SK-MEL-5 (cell line): ENCODE measurements around the gene TMEM201. TPM values are rescaled to one million over a fixed set of nuclear protein-coding genes. Genes with fewer than 3 reads are reported as not detected.

Source experiments
- DNase-seq: peaks from one replicate; pipeline ENCODE4 v3.0.0-alpha.2; 2016; ENCODE audit warnings: low read depth, low spot score
- in situ Hi-C: cut with HindIII; loops from 2 replicates; pipeline ENCODE4 v1.10.0; 2016; ENCODE audit warnings: low sequenced_read_pairs, high pct_unique_total_duplicates, low pct_unique_long_range_greater_than_20kb
- total RNA-seq: library from RNA; depleted of rRNA; stranded (reverse); fragments of >200 nt; shearing (Covaris generic); gene quantifications from 2 replicates; pipeline ENCODE4 v1.2.3, GENCODE V29; 2014

The TMEM201 gene
- total RNA-seq, 1 experiment from 2014 or later, result 4.8 TPM

- in situ Hi-C loops, result no loop called here
- DNase-seq, result peak; percentile 35
Measured at GRCh38 chr1:9573723-9574122, 15.0 kb upstream of the TMEM201 start.

- no peak for DNase-seq
- in situ Hi-C loops, result no loop called here
Measured at GRCh38 chr1:9575486-9575885, 13.2 kb upstream of the TMEM201 start.

- no peak for DNase-seq
- in situ Hi-C loops, result no loop called here
Measured at GRCh38 chr1:9576903-9577302, 11.8 kb upstream of the TMEM201 start.

DNA sequence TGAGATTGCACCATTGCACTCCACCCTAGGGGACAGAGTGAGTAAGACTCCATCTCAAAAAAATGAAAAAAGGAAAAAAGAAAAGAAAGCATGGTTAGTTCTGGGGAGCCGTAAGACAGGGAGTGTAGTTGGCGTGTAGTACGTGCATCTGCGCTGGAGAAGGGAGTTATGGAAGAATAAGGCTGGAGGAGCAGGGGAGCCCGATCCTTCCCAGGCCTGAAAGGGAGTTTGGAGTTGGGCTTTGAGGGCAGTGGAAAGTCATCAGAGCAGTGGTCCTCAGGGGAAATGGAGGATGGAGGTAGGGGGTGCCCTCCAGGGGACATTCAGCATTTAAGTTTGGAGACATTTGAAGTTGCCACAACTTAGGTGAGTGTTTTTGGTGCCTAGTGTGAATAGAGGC, 11.3 kb upstream of the TMEM201 start:
- in situ Hi-C loops, result no loop called here
- no peak for DNase-seq

- in situ Hi-C loops, result no loop called here
- DNase-seq, result no peak
Measured at GRCh38 chr1:9580942-9581341, 7.8 kb upstream of the TMEM201 start.

GRCh38 chr1:9586147-9586766, 2.5 kb upstream of the TMEM201 start:
- in situ Hi-C loops, result no loop called here

GRCh38 chr1:9589144-9589718, 520 bp downstream of the TMEM201 start:
- in situ Hi-C loops, result no loop called here
- DNase-seq, result no peak

More at GRCh38 chr1:9586147-9586766, 2.5 kb upstream of the TMEM201 start:
- DNase-seq, result no peak

- in situ Hi-C loops, result no loop called here
- DNase-seq, result no peak
Measured at GRCh38 chr1:9589719-9590157, 1.0 kb downstream of the TMEM201 start.

DNA sequence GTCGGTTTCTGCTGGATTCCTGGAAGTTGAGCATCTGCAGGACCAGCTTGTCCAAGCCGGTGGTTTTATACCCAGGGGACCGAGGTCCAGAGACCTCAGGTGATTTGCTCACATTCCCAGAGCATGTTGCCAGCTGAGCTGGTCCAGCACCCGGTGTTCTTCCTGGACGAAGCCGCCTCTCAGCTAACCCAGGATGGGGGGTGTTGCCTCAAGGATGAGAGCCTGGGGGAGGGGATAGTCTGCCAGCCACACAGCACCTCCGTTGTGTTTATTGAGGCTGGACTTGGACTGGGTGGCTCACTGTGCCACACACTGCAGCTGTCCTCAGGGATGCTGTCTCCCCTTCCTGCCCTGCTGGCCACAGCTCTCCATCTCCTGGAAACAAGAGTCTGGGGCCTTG, 1.5 kb downstream of the TMEM201 start:
- in situ Hi-C loops, result no loop called here
- DNase-seq, result no peak

GRCh38 chr1:9590945-9591668, 2.4 kb downstream of the TMEM201 start:
- in situ Hi-C loops, result no loop called here
- no peak for DNase-seq

- in situ Hi-C loops, result no loop called here
- no peak for DNase-seq
Measured at GRCh38 chr1:9591669-9592509, 3.2 kb downstream of the TMEM201 start.

- in situ Hi-C loops, result no loop called here
- no peak for DNase-seq
Measured at GRCh38 chr1:9592510-9593075, 3.9 kb downstream of the TMEM201 start.

DNA sequence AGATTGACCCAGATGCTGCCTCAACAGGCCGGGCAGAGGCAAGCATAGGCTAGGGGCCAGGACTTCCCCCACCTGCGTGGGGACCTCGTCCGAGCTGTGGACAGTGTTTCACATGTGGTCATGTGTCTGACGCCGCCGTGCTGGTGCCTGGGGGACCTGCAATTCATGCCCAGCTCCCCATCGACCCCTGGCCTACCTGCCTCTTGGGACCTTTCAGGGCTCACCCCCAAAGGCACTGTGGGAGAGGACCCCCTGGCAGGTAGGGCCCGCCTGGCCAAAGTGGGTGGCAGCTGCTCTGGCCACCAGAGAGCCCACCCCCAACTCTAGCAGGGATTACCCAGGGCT, 4.4 kb downstream of the TMEM201 start:
- DNase-seq, result no peak
- in situ Hi-C loops, result no loop called here

GRCh38 chr1:9593492-9594465, 5.1 kb downstream of the TMEM201 start:
- peak; percentile 77 for DNase-seq
- in situ Hi-C loops, result no loop called here

- in situ Hi-C loops, result no loop called here
- no peak for DNase-seq
Measured at GRCh38 chr1:9594471-9595155, 5.9 kb downstream of the TMEM201 start.

DNA sequence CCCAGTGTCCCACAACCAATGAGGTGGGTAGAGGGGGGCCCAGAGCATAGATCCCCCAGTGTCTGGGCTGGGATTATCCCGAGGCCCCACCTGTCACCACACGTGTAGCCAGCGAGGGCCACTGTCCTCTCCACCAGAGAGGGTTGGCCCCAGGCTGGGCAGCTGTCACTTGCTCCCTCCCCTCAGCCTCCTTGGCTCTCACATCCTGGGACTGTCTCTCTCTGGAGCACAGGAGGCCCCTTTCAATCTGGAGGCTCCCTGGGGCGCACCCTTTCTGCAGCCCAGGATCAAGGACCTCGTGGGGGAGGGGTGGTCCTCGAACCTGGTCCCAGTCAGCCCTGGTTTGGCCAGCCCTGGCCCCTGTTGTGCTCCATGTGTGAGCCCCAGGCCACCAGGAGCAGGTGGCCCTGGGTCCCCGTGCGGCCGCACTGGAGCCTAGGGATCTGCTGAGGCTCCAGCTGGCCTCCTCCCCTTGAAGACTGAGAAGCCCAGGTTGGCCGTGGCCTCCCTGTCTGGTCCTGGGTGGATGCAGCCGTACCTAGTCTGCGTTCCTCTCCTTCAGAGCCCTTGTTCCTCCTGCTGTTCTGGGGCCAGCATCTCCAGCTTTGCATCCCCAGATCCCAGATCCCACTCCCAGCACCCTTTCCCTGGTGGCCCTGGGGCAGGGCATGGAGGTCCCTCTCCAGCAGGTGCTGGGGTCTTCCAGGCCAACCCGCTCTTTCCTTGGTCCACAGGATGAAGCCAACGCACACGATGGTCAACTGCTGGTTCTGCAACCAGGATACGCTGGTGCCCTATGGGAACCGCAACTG, 6.7 kb downstream of the TMEM201 start:
- no peak for DNase-seq
- in situ Hi-C loops, result no loop called here
